Colonic mucosa (tissue), 4 donors: ENCODE results near the gene CHL1. TPM values are rescaled to one million over a fixed set of nuclear protein-coding genes. Genes with fewer than 3 reads are reported as not detected.

Source experiments
- DNase-seq: peaks from one replicate; pipeline ENCODE4 v3.0.0-alpha.2; 2020
- H3K27ac ChIP-seq: fragments of 200-600 bp; one replicate; pipeline ENCODE4 v1.8.0; 2021
- H3K27me3 ChIP-seq: fragments of 200-600 bp; one replicate; pipeline ENCODE4 v1.8.0; 2021
- H3K36me3 ChIP-seq: fragments of 200-600 bp; one replicate; pipeline ENCODE4 v1.8.0; 2021
- H3K4me1 ChIP-seq: fragments of 200-600 bp; one replicate; pipeline ENCODE4 v1.8.0; 2021; ENCODE audit warnings: mild to moderate bottlenecking
- H3K4me3 ChIP-seq: fragments of 200-600 bp; one replicate; pipeline ENCODE4 v1.8.0; 2021
- H3K9ac ChIP-seq, 2 donors: one replicate each; pipeline ENCODE4 v1.7.0; 2013; ENCODE audit warnings: control low read depth in 2 of 2, low read depth in 2 of 2, low read length in 2 of 2
- H3K9me3 ChIP-seq: fragments of 200-600 bp; one replicate; pipeline ENCODE4 v1.8.0; 2021
- intact Hi-C: fragments of 100-400 bp; cut with DNase I; formaldehyde crosslinking; loops from one replicate; pipeline ENCODE4 v1.14.1; 2022
- total RNA-seq, 2 donors: library from RNA; stranded (reverse); fragmentation: NEBNext Ultra II Directional in 1 of 2; extraction: Animal tissue kit (Norgen Biotek cat#: 25700) in 1 of 2; gene quantifications; one replicate each; pipeline ENCODE4 v1.2.1, GENCODE V29; 2021
- TF ChIP-seq, protein P1 (sequence below): fragments of 200-600 bp; IDR thresholded peaks from one replicate; pipeline ENCODE4 v1.8.0; 2022; ENCODE audit warnings: antibody characterized with exemption, mild to moderate bottlenecking
- donor health status: healthy.
- donor health status: DM: no; HTN: no; CAD: no.
- donor health status: DM: no; HTN: no; CAD: no.

CHL1 gene
- total RNA-seq, 2 donors from 2014 or later: 2.9 to 7.5 TPM

- H3K27me3 ChIP-seq: no peaks in the 10 kb centered on the region
- no peak overlapping the region for H3K27ac ChIP-seq
- no peaks in the 10 kb centered on the region for H3K4me1 ChIP-seq
- H3K9me3 ChIP-seq: no peaks in the 10 kb centered on the region
- TF ChIP-seq, protein P1, sequence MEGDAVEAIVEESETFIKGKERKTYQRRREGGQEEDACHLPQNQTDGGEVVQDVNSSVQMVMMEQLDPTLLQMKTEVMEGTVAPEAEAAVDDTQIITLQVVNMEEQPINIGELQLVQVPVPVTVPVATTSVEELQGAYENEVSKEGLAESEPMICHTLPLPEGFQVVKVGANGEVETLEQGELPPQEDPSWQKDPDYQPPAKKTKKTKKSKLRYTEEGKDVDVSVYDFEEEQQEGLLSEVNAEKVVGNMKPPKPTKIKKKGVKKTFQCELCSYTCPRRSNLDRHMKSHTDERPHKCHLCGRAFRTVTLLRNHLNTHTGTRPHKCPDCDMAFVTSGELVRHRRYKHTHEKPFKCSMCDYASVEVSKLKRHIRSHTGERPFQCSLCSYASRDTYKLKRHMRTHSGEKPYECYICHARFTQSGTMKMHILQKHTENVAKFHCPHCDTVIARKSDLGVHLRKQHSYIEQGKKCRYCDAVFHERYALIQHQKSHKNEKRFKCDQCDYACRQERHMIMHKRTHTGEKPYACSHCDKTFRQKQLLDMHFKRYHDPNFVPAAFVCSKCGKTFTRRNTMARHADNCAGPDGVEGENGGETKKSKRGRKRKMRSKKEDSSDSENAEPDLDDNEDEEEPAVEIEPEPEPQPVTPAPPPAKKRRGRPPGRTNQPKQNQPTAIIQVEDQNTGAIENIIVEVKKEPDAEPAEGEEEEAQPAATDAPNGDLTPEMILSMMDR: no peak
- H3K36me3 ChIP-seq: no peaks in the 10 kb centered on the region
- intact Hi-C loops: no loop called here
- DNase-seq: no peak
- H3K9ac ChIP-seq: no peak overlapping the region
- H3K4me3 ChIP-seq: no peak overlapping the region
Observed at GRCh38 chr3:297585-297984, 101.0 kb downstream of the CHL1 start.

DNA sequence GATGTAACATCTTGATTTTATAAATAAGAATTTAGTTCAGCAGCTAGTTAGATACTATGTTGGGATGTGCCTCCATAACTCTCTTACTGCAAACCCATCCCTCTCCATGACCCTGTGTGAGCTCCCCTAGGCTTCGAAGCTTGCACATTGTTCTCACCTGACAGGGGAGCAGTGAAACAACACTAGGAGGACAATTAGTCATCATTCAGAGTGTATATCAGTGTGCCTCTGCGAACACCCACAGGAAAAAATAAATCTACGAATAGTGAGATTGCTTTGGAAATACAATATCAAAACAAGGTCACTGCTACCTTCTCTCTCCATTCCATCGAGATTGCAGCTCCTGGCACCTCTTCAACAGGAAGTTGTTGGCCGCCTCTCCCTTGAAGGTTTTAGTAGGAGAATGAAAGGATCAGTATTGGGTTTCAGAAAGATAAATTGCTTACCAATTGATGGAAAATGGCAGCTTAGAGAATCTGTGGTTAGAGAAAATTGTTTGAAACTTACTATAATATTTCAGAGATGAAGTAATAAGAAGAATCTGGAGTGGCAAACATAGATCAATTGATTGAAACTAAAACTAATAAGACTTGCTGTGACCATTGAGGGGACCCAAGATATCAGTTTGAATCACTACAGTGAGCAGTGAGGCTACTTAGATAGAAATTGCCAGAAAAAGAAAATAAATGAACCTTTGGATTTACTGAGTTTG, 103.2 kb downstream of the CHL1 start:
- no peak overlapping the region for H3K4me3 ChIP-seq
- no peak overlapping the region for H3K9ac ChIP-seq
- no peaks in the 10 kb centered on the region for H3K27me3 ChIP-seq
- no peak overlapping the region for H3K27ac ChIP-seq
- intact Hi-C loops: no loop called here
- H3K4me1 ChIP-seq: no peaks in the 10 kb centered on the region
- TF ChIP-seq, protein P1: no peak
- H3K9me3 ChIP-seq: no peaks in the 10 kb centered on the region
- no peaks in the 10 kb centered on the region for H3K36me3 ChIP-seq
- no peak for DNase-seq

DNA sequence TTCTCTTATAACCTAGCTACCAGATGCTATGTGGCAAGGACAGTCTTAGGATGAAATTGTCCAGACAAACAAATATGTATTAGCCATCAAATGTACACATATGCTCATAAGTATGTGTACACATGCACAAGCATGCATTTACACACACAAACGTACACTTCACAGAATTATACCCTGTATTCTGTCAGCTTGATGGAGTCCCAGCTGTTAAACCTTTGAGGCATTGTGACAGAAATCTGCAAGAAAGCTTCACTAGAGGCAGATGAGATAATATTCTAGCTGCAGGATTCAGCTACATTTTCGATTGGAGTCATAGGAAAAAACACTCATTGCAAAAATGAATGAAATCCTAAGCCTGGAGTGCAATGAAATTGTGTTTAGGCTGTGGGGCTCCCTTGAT, 110.6 kb downstream of the CHL1 start:
- H3K27me3 ChIP-seq: no peaks in the 10 kb centered on the region
- H3K4me3 ChIP-seq: no peak overlapping the region
- no peaks in the 10 kb centered on the region for H3K9me3 ChIP-seq
- H3K4me1 ChIP-seq: no peaks in the 10 kb centered on the region
- TF ChIP-seq, protein P1: no peak
- H3K36me3 ChIP-seq: no peaks in the 10 kb centered on the region
- H3K27ac ChIP-seq: no peak overlapping the region
- intact Hi-C loops: no loop called here
- no peak overlapping the region for H3K9ac ChIP-seq
- no peak for DNase-seq

GRCh38 chr3:308597-309321, 112.2 kb downstream of the CHL1 start:
- TF ChIP-seq, protein P1: no peak
- H3K27ac ChIP-seq: no peak overlapping the region
- H3K9ac ChIP-seq: no peak overlapping the region
- no peaks in the 10 kb centered on the region for H3K9me3 ChIP-seq
- no peak overlapping the region for H3K4me3 ChIP-seq
- DNase-seq: no peak
- H3K27me3 ChIP-seq: no peaks in the 10 kb centered on the region
- no peaks in the 10 kb centered on the region for H3K4me1 ChIP-seq
- H3K36me3 ChIP-seq: no peaks in the 10 kb centered on the region
- intact Hi-C loops: no loop called here

DNA sequence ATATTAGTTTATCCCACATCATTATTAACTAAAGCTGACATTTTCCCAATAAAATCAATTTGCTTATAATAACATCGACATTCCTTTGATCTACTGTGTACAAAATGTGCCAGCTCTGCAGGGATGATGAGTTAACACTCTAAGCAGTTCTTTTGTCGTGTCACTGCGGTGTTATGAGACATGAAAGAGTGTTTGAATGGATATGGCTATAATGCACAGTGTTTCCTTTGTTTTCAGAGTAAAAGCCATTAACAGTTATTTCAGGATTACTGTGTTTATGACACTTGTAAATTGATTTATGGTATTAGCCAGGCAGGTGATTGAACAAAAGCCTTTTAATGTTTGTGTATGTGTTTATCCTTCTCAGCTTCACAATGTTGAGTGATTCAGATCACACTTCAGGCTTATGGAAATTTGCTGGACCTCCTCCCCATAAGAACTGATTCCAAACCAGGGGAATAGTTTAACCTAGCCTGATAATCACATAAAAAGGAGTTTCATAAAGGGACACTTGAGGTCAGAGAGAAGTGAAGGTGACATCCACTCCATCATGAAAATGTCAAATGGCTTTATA, 115.7 kb downstream of the CHL1 start:
- Histone ChIP-seq H3K36me3 (no peaks in the 10 kb centered on the region), H3K9ac (no peak overlapping the region), H3K27me3 (no peaks in the 10 kb centered on the region), H3K4me1 (no peaks in the 10 kb centered on the region), H3K9me3 (no peaks in the 10 kb centered on the region), H3K4me3 (no peak overlapping the region), H3K27ac (no peak overlapping the region)
- TF ChIP-seq, protein P1: no peak
- intact Hi-C loops: no loop called here
- no peak for DNase-seq
